Lower leg skin (tissue), 3 donors: ENCODE data around the gene SLC45A3.

ENCODE experiments used
- POLR2A ChIP-seq, 2 donors: fragments of 450-650 bp; IDR thresholded peaks; one replicate each; pipeline ENCODE4 v1.6.1; 2016 to 2017; ENCODE audit warnings: antibody characterized with exemption in 2 of 2, mild to moderate bottlenecking in 1 of 2, moderate library complexity in 1 of 2
- TF ChIP-seq, protein P1 (sequence below), 3 donors: fragments of 450-650 bp; IDR thresholded peaks; one replicate each; pipeline ENCODE4 v1.5.1; 2016; ENCODE audit warnings: antibody characterized with exemption in 3 of 3, mild to moderate bottlenecking in 3 of 3, moderate library complexity in 2 of 3

- TF ChIP-seq, protein P1, sequence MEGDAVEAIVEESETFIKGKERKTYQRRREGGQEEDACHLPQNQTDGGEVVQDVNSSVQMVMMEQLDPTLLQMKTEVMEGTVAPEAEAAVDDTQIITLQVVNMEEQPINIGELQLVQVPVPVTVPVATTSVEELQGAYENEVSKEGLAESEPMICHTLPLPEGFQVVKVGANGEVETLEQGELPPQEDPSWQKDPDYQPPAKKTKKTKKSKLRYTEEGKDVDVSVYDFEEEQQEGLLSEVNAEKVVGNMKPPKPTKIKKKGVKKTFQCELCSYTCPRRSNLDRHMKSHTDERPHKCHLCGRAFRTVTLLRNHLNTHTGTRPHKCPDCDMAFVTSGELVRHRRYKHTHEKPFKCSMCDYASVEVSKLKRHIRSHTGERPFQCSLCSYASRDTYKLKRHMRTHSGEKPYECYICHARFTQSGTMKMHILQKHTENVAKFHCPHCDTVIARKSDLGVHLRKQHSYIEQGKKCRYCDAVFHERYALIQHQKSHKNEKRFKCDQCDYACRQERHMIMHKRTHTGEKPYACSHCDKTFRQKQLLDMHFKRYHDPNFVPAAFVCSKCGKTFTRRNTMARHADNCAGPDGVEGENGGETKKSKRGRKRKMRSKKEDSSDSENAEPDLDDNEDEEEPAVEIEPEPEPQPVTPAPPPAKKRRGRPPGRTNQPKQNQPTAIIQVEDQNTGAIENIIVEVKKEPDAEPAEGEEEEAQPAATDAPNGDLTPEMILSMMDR (IDR thresholded peaks at IDR 0.05) = no peak
- TF ChIP-seq POLR2A (IDR thresholded peaks at IDR 0.05) = no peak
Observed at GRCh38 chr1:205620269-205620668, 60.0 kb downstream of the SLC45A3 start.
